Caco-2 (cell line): ENCODE results near the gene CASZ1. TPM values are rescaled to one million over a fixed set of nuclear protein-coding genes. Genes with fewer than 3 reads are reported as not detected.

Source experiments
- BruUV-seq: library from RNA; stranded (reverse); fragments of 400-500 nt; replicated peaks from 2 replicates; lab custom pipeline; 2021; lab: Mats Ljungman, UMichigan
- CTCF ChIA-PET: fragments of 300-600 bp; sonication (Branson Sonifier 250); formaldehyde crosslinking; loops from one replicate; lab custom pipeline; 2022; ENCODE audit warnings: antibody characterized with exemption; lab: Charles Lee
- POLR2A ChIA-PET: fragments of 300-600 bp; sonication (Branson Sonifier 250); formaldehyde crosslinking; loops from one replicate; lab custom pipeline; 2022; ENCODE audit warnings: antibody characterized with exemption; lab: Charles Lee
- DNase-seq, 2 experiments: peaks; one replicate each; pipeline versions ENCODE4 v3.0.0 to v3.0.0-alpha.2; 2020 to 2022
- H3K27me3 ChIP-seq: replicated peaks from 2 replicates; pipeline ENCODE4 v1.6.0; 2011; ENCODE audit warnings: low read length; ENCODE audit not compliant: control insufficient read depth, insufficient read depth
- H3K36me3 ChIP-seq: 2 replicates; pipeline ENCODE4 v1.5.1; 2011; ENCODE audit warnings: low read length; ENCODE audit not compliant: control insufficient read depth, insufficient read depth
- H3K4me1 ChIP-seq: fragments of 250-450 bp; sonication (Bioruptor Pico); 2 replicates; pipeline ENCODE4 v1.5.1; 2020; ENCODE audit warnings: mild to moderate bottlenecking
- H3K4me3 ChIP-seq: 2 replicates; pipeline ENCODE4 v1.5.1; 2011; ENCODE audit warnings: low read depth, mild to moderate bottlenecking, control low read depth, low read length
- H3K9me3 ChIP-seq: fragments of 250-450 bp; sonication (Bioruptor Pico); 2 replicates; pipeline ENCODE4 v1.5.1; 2020; ENCODE audit warnings: mild to moderate bottlenecking, moderate library complexity
- H3K27ac Mint-ChIP-seq: one replicate; pipeline ENCODE4 v1.8.0; 2022; ENCODE audit warnings: mixed read lengths; ENCODE audit not compliant: unreplicated experiment
- H3K27me3 Mint-ChIP-seq: one replicate; pipeline ENCODE4 v1.8.0; 2022; ENCODE audit warnings: mixed read lengths; ENCODE audit not compliant: insufficient read depth, unreplicated experiment
- H3K36me3 Mint-ChIP-seq: one replicate; pipeline ENCODE4 v1.8.0; 2022; ENCODE audit warnings: mild to moderate bottlenecking, mixed read lengths; ENCODE audit not compliant: insufficient read depth, unreplicated experiment
- H3K4me1 Mint-ChIP-seq: one replicate; pipeline ENCODE4 v1.8.0; 2022; ENCODE audit warnings: low read depth, mixed read lengths; ENCODE audit not compliant: unreplicated experiment
- H3K4me3 Mint-ChIP-seq: one replicate; pipeline ENCODE4 v1.8.0; 2022; ENCODE audit warnings: mild to moderate bottlenecking, moderate library complexity, mixed read lengths; ENCODE audit not compliant: unreplicated experiment
- H3K9me3 Mint-ChIP-seq: one replicate; pipeline ENCODE4 v1.8.0; 2022; ENCODE audit warnings: mixed read lengths; ENCODE audit not compliant: unreplicated experiment
- CTCF ChIP-seq, 2 experiments: fragments of 200-600 bp in 1 of 2; IDR thresholded peaks; 1 replicate in 1 of 2; 2 replicates in 1 of 2; pipeline versions ENCODE4 v1.5.1 to v1.8.0; 2011 to 2022; ENCODE audit warnings: antibody characterized with exemption in 1 of 2, control low read depth in 1 of 2, inconsistent platforms in 1 of 2, low read depth in 1 of 2, low read length in 1 of 2, mild to moderate bottlenecking in 1 of 2, moderate library complexity in 1 of 2; ENCODE audit not compliant: insufficient read depth in 1 of 2, severe bottlenecking in 1 of 2, unreplicated experiment in 1 of 2
- intact Hi-C: fragments of 100-400 bp; cut with micrococcal nuclease; formaldehyde crosslinking; loops from one replicate; pipeline ENCODE4 v1.10.0; 2022; ENCODE audit not compliant: unreplicated experiment
- total RNA-seq: library from RNA; stranded (reverse); gene quantifications from 2 replicates; pipeline ENCODE4 v1.2.3, GENCODE V29; 2022

The CASZ1 gene
- total RNA-seq, 1 experiment from 2014 or later, result 10.9 TPM

DNA sequence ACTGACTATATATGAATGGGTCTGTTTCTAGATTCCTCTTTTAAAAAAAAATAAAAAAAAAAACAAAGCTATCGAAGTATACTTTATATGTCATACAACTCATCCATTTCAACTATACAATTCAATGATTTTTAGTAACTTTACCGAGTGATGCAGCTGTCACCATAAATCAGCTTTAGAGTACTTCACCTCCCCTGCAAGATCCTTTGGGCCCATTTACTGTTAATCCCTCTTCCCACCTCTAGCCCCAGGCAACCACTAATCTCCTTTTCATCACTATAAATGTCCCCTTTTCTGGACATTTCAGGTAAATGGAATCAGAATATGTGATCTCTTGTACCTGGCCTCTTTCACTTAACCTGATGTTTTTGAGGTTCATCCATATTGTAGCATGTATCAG lies 187.8 kb downstream of the CASZ1 start:
- Mint-ChIP-seq H3K4me3 (no peak overlapping the region), H3K27ac (no peak overlapping the region), H3K9me3 (no peaks in the 10 kb centered on the region), H3K4me1 (no peaks in the 10 kb centered on the region), H3K36me3 (no peaks in the 10 kb centered on the region), H3K27me3 (no peaks in the 10 kb centered on the region)
- Histone ChIP-seq H3K9me3 (no peaks in the 10 kb centered on the region), H3K4me3 (no peak overlapping the region), H3K27me3 (no peaks in the 10 kb centered on the region), H3K36me3 (no peaks in the 10 kb centered on the region; the same call in 1 of the 2 replicates), H3K4me1 (no peaks in the 10 kb centered on the region)
- intact Hi-C loops, result no loop called here
- CTCF ChIA-PET, result interaction anchor here (0.6 kb wide), 1 partner anchor 114 kb away, joined by 3 read pairs; no protein-coding TSS in a partner anchor
- no peak for TF ChIP-seq CTCF (IDR thresholded peaks at IDR 0.05; ENCODE audit: insufficient read depth in 1 of 2, low read depth in 1 of 2, low read length in 1 of 2, severe bottlenecking in 1 of 2, unreplicated experiment in 1 of 2)
- BruUV-seq, result no TSS peak
- DNase-seq, result no peak
- POLR2A ChIA-PET, result no interaction called here

DNA sequence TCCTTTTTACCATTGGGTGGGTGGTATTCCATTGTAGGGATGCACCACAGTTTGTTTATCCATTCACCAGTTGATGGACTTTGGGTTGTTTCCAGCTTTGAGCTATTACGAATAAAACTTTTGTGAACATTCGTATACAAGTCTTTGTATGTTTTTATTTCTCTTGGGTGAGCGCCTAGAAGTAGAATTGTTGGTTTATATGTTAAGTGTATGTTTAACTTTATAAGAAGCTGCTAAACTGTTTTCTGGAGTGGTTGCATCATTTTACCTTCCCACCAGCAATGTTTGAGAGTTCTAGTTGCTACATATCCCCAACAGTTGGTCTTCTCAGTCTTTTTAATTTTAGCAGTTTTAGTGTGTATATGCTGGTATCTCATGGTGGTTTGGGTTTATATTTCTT lies 189.2 kb downstream of the CASZ1 start:
- H3K36me3 ChIP-seq, result no peaks in the 10 kb centered on the region
- ChIA-PET POLR2A (no interaction called here), CTCF (no interaction called here)
- DNase-seq, result no peak
- Mint-ChIP-seq H3K27me3 (no peaks in the 10 kb centered on the region), H3K36me3 (no peaks in the 10 kb centered on the region), H3K4me1 (no peaks in the 10 kb centered on the region), H3K4me3 (no peak overlapping the region), H3K9me3 (no peaks in the 10 kb centered on the region), H3K27ac (no peak overlapping the region)
- intact Hi-C loops, result no loop called here
- H3K4me3 ChIP-seq, result no peak overlapping the region
- peaks cover 10% of the 10 kb centered on the region; the same call in 1 of the 2 replicates for H3K4me1 ChIP-seq
- H3K27me3 ChIP-seq, result no peaks in the 10 kb centered on the region
- no TSS peak for BruUV-seq
- TF ChIP-seq CTCF (IDR thresholded peaks at IDR 0.05; ENCODE audit: insufficient read depth in 1 of 2, low read depth in 1 of 2, low read length in 1 of 2, severe bottlenecking in 1 of 2, unreplicated experiment in 1 of 2), result no peak
- no peaks in the 10 kb centered on the region for H3K9me3 ChIP-seq

GRCh38 chr1:10606064-10606463 lies 190.4 kb downstream of the CASZ1 start:
- peaks cover 21% of the 10 kb centered on the region for H3K4me1 ChIP-seq
- Mint-ChIP-seq H3K4me3 (no peak overlapping the region), H3K27me3 (no peaks in the 10 kb centered on the region), H3K9me3 (no peaks in the 10 kb centered on the region), H3K4me1 (no peaks in the 10 kb centered on the region), H3K36me3 (no peaks in the 10 kb centered on the region), H3K27ac (no peak overlapping the region)
- intact Hi-C loops, result no loop called here
- CTCF ChIA-PET, result no interaction called here
- no TSS peak for BruUV-seq
- no peaks in the 10 kb centered on the region for H3K36me3 ChIP-seq
- H3K9me3 ChIP-seq, result no peaks in the 10 kb centered on the region
- H3K27me3 ChIP-seq, result no peaks in the 10 kb centered on the region
- DNase-seq, result no peak
- POLR2A ChIA-PET, result no interaction called here
- no peak overlapping the region for H3K4me3 ChIP-seq
- no peak for TF ChIP-seq CTCF (IDR thresholded peaks at IDR 0.05; ENCODE audit: insufficient read depth in 1 of 2, low read depth in 1 of 2, low read length in 1 of 2, severe bottlenecking in 1 of 2, unreplicated experiment in 1 of 2)
